Heart left ventricle (tissue), 13 donors: ENCODE measurements around the gene C1QBP.

Experiments
- CTCF ChIP-seq, 12 donors: fragments of 200-600 bp; sonication (generic) in 4 of 12; IDR thresholded peaks; one replicate each; pipeline versions ENCODE4 v1.5.0 to v1.8.0; 2018 to 2022; ENCODE audit warnings: antibody characterized with exemption in 12 of 12, mild to moderate bottlenecking in 5 of 12
- POLR2A ChIP-seq, 2 donors: fragments of 450-650 bp; IDR thresholded peaks; one replicate each; pipeline ENCODE4 v1.6.1; 2017; ENCODE audit warnings: antibody characterized with exemption in 2 of 2, mild to moderate bottlenecking in 2 of 2, moderate library complexity in 2 of 2
- donor health status: ischemic (EF 13 %, LVEDD 7.1; RV severe dilation, severe dysfunction).
- donor health status: DM: no; HTN: yes; CAD: no.
- donor health status: DM: no; HTN: no; CAD: no.
- donor health status: ischemic (EF 25% LVEDD 6.9; RV normal size, moderate dysfunction).
- donor health status: ischemic (EF 25% LVEDD 5.7; RV mildly dilated, moderate dysfunction).
- donor health status: ischemic (EF 35%, LVEDD 5.7; RV mildly dilated, moderate dysfunction).
- donor health status: nonischemic (EF 11% LVEDD 7.7; RV severe dilation, severe dysfunction).
- donor health status: DM: yes; HTN: yes; CAD: no.
- donor health status: PGD.
- donor health status: ischemic (EF 29% LVEDD 5.4; RV normal size, mild dysfunction).
- donor health status: nonischemic (EF 23%, LVEDD 6.1; RV moderate dilation, normal function).

- TF ChIP-seq CTCF (IDR thresholded peaks at IDR 0.05) (no peak), POLR2A (IDR thresholded peaks at IDR 0.05) (no peak)
These were observed 42.5 kb upstream of the C1QBP start for GRCh38 chr17:5481451-5481850.
